ENCODE results near the gene CCM2.
"Not testable (repeated sequence)": the region's sequence is repeated elsewhere in the genome, so short reads cannot be mapped to it uniquely, and the experiment has no call there.

CCM2 gene

DNA sequence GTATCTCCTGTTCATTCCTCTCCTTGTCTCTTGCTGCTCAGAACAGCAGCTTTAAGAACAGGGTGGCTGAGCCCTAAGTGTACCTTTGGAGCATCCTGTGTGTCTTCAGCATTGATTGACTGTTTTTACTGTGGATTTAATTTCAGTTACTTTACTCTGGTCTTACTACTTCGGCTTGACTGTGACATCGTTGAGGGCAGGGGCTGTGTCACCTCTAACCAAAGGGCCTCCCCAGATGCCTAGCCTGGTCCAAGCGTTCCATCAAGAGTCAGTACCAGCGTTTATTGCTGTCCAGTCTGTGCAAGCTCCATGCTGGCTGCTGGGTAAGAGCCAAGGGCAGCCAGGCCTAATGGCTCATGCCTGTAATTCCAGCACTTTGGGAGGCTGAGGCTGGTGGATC, 32.4 kb downstream of the CCM2 start:
- Histone ChIP-seq H3K79me2 (ENCODE audit: insufficient read depth, low read depth) (peaks cover 98% of the 10 kb centered on the region), H3K4me2 (no peak overlapping the region; the same call in 1 of the 2 replicates), H3K4me1 (ENCODE audit: low read depth, poor library complexity, severe bottlenecking) (peaks cover 80% of the 10 kb centered on the region), H3K9ac (no peak overlapping the region), H3K27ac (no peak overlapping the region), H3K27me3 (ENCODE audit: insufficient read depth, low read depth) (no peaks in the 10 kb centered on the region), H3K36me3 (ENCODE audit: insufficient read depth) (no peaks in the 10 kb centered on the region; the same call in 1 of the 2 replicates), H3K4me3 (IDR thresholded peaks at IDR 0.05; ENCODE audit: insufficient read depth, low read depth, low read length) (no peak overlapping the region), H2AFZ (ENCODE audit: low read depth) (no peak overlapping the region), H4K20me1 (ENCODE audit: insufficient read depth) (peaks cover 20% of the 10 kb centered on the region)
- TF ChIP-seq, protein P1, sequence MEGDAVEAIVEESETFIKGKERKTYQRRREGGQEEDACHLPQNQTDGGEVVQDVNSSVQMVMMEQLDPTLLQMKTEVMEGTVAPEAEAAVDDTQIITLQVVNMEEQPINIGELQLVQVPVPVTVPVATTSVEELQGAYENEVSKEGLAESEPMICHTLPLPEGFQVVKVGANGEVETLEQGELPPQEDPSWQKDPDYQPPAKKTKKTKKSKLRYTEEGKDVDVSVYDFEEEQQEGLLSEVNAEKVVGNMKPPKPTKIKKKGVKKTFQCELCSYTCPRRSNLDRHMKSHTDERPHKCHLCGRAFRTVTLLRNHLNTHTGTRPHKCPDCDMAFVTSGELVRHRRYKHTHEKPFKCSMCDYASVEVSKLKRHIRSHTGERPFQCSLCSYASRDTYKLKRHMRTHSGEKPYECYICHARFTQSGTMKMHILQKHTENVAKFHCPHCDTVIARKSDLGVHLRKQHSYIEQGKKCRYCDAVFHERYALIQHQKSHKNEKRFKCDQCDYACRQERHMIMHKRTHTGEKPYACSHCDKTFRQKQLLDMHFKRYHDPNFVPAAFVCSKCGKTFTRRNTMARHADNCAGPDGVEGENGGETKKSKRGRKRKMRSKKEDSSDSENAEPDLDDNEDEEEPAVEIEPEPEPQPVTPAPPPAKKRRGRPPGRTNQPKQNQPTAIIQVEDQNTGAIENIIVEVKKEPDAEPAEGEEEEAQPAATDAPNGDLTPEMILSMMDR (conservative IDR thresholded peaks at IDR 0.05; ENCODE audit: low read depth, low read length) = no peak

DNA sequence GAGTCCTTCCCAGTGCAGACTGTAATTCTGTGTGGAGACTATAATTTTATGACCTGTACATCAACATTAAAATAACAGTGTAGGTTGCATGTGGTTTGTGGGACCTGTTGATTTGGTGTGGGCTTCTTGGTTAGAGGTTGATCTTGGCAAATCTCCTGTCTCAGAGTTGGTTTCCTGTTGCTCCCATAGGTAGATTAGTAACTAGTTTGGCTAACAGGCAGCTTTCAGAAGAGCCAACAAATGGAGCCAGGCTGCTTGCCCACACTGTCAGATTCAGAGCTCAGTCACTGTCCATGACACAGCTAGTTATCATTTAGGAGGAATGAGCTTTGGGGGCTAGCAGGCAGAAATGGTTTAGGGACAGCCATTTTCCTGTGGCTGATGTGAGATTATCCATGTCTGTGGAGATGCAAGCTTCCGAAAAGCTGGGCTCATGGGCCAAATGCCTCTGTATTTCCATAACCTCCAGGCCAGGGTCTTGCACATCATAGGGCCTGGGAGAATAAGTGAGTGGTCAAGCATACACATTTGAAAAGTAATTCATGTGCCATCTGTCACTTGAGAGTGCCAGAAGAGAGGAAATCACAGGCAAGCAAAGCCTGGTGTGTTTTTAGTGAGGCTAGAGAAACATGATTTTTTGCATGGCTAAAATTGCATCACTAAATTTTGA, 33.4 kb downstream of the CCM2 start:
- H3K36me3 ChIP-seq (ENCODE audit: insufficient read depth) = peaks cover 6% of the 10 kb centered on the region; the same call in 1 of the 2 replicates
- H3K27ac ChIP-seq = no peak overlapping the region
- H3K9ac ChIP-seq = no peak overlapping the region
- peaks cover 98% of the 10 kb centered on the region for H3K79me2 ChIP-seq (ENCODE audit: insufficient read depth, low read depth)
- H3K27me3 ChIP-seq (ENCODE audit: insufficient read depth, low read depth) = no peaks in the 10 kb centered on the region
- TF ChIP-seq, protein P1 (conservative IDR thresholded peaks at IDR 0.05; ENCODE audit: low read depth, low read length) = no peak
- peaks cover 70% of the 10 kb centered on the region for H3K4me1 ChIP-seq (ENCODE audit: low read depth, poor library complexity, severe bottlenecking)
- peaks cover 26% of the 10 kb centered on the region for H4K20me1 ChIP-seq (ENCODE audit: insufficient read depth)
- no peak overlapping the region for H3K4me3 ChIP-seq (IDR thresholded peaks at IDR 0.05; ENCODE audit: insufficient read depth, low read depth, low read length)
- H3K4me2 ChIP-seq = no peak overlapping the region; the same call in 1 of the 2 replicates
- H2AFZ ChIP-seq (ENCODE audit: low read depth) = no peak overlapping the region

DNA sequence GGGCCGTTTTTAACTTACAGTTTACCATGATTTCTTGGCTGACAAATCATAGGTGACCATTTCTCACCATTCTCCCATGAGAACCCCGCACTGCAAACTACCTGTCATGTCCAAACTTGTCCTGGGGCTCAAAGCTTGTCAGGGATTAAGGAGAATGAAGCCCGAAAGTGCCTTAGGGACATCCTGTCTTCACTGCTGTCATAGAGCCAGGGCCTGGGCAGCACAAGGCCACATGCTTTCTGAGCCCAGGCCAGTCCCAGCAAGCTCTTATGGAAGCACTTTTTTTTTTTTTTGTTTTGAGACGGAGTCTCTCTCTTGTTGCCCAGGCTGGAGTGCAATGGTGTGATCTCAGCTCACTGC, 33.9 kb downstream of the CCM2 start:
- H3K27me3 ChIP-seq (ENCODE audit: insufficient read depth, low read depth) = no peaks in the 10 kb centered on the region
- no peak overlapping the region for H3K27ac ChIP-seq
- no peak overlapping the region for H3K4me3 ChIP-seq (IDR thresholded peaks at IDR 0.05; ENCODE audit: insufficient read depth, low read depth, low read length)
- peaks cover 94% of the 10 kb centered on the region for H3K79me2 ChIP-seq (ENCODE audit: insufficient read depth, low read depth)
- no peak overlapping the region for H3K9ac ChIP-seq
- H2AFZ ChIP-seq (ENCODE audit: low read depth) = no peak overlapping the region
- peaks cover 65% of the 10 kb centered on the region for H3K4me1 ChIP-seq (ENCODE audit: low read depth, poor library complexity, severe bottlenecking)
- TF ChIP-seq, protein P1 (conservative IDR thresholded peaks at IDR 0.05; ENCODE audit: low read depth, low read length) = no peak
- H4K20me1 ChIP-seq (ENCODE audit: insufficient read depth) = peaks cover 26% of the 10 kb centered on the region
- H3K4me2 ChIP-seq = no peak overlapping the region
- peaks cover 7% of the 10 kb centered on the region; the same call in 1 of the 2 replicates for H3K36me3 ChIP-seq (ENCODE audit: insufficient read depth)

DNA sequence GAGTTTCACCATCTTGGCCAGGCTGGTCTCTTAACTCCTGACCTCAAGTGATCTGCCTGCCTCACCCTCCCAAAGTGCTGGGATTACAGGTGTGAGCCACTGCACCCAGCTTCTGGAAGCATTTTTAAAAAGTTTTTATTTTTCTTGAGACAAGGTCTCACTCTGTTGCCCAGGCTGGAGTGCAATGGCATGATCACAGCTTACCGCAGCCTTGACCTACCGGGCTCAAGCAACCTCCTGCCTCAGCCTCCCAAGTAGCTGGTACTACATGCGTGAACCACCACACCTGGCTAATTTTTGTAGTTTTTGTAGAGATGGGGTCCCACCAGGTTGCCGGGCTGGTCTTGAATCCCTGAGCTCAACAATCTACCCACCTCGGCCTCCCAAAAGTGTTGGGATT, 34.7 kb downstream of the CCM2 start:
- H3K27ac ChIP-seq; H3K9ac ChIP-seq; H3K27me3 ChIP-seq (ENCODE audit: insufficient read depth, low read depth); H3K4me2 ChIP-seq; H3K4me3 ChIP-seq (IDR thresholded peaks at IDR 0.05; ENCODE audit: insufficient read depth, low read depth, low read length); H3K36me3 ChIP-seq (ENCODE audit: insufficient read depth); H2AFZ ChIP-seq (ENCODE audit: low read depth): not testable (repeated sequence)
- H4K20me1 ChIP-seq (ENCODE audit: insufficient read depth) = peaks cover 26% of the 10 kb centered on the region
- peaks cover 57% of the 10 kb centered on the region for H3K4me1 ChIP-seq (ENCODE audit: low read depth, poor library complexity, severe bottlenecking)
- H3K79me2 ChIP-seq (ENCODE audit: insufficient read depth, low read depth) = peaks cover 86% of the 10 kb centered on the region

DNA sequence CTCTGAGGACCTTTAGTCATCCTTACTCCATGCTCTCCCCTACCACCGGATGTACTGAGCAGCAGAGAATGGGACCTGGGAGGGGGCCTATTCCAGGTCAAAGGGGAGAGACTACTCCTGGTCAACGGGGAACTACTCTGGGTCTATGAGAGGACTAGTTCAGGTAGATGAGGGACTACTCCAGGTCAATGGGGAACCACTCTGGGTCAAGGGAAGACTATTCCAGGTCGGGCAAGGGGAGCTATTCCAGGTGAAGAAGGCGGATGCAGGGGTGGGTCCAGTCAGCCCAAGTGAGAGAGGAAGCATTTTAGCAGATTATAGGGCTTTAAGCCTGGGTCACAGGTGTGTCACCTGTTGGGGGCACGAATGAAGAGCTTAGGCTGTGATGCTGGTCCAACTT, 35.4 kb downstream of the CCM2 start:
- TF ChIP-seq, protein P1 (conservative IDR thresholded peaks at IDR 0.05; ENCODE audit: low read depth, low read length) = no peak
- Histone ChIP-seq H3K79me2 (ENCODE audit: insufficient read depth, low read depth) (peaks cover 80% of the 10 kb centered on the region), H3K27ac (no peak overlapping the region), H3K4me1 (ENCODE audit: low read depth, poor library complexity, severe bottlenecking) (peaks cover 50% of the 10 kb centered on the region), H3K27me3 (ENCODE audit: insufficient read depth, low read depth) (no peaks in the 10 kb centered on the region), H2AFZ (ENCODE audit: low read depth) (no peak overlapping the region), H3K36me3 (ENCODE audit: insufficient read depth) (peaks cover 7% of the 10 kb centered on the region; the same call in 1 of the 2 replicates), H3K4me3 (IDR thresholded peaks at IDR 0.05; ENCODE audit: insufficient read depth, low read depth, low read length) (no peak overlapping the region), H3K4me2 (no peak overlapping the region), H3K9ac (no peak overlapping the region), H4K20me1 (ENCODE audit: insufficient read depth) (peaks cover 26% of the 10 kb centered on the region)

Data from KMS-11 (cell line).